Measurements from ENCODE around the gene SLC35G2.

GRCh38 chr3:136805795-136806194, 13.1 kb upstream of the SLC35G2 start:
- TF ChIP-seq CTCF (conservative IDR thresholded peaks at IDR 0.05; ENCODE audit: low read depth, low read length) (no peak), EZH2 (IDR thresholded peaks at IDR 0.05; ENCODE audit: borderline replicate concordance, low read depth, low read length, poor library complexity, severe bottlenecking) (no peak)
